Nephron progenitor cell (in vitro differentiated cells): ENCODE measurements around the gene CACNA2D4.

Source experiments
- DNase-seq: peaks from one replicate; pipeline ENCODE4 v3.0.0; 2021
- H3K27ac Mint-ChIP-seq: 2 replicates; pipeline ENCODE4 v1.8.0; 2021; ENCODE audit warnings: mild to moderate bottlenecking, moderate library complexity, mixed read lengths
- H3K27me3 Mint-ChIP-seq: 2 replicates; pipeline ENCODE4 v1.8.0; 2021; ENCODE audit warnings: mild to moderate bottlenecking, low read depth, mixed read lengths; ENCODE audit not compliant: poor library complexity
- H3K36me3 Mint-ChIP-seq: 2 replicates; pipeline ENCODE4 v1.8.0; 2021; ENCODE audit warnings: low read depth, mixed read lengths
- H3K4me1 Mint-ChIP-seq: 2 replicates; pipeline ENCODE4 v1.8.0; 2021; ENCODE audit warnings: mixed read lengths
- H3K4me3 Mint-ChIP-seq: 2 replicates; pipeline ENCODE4 v1.8.0; 2021; ENCODE audit warnings: mild to moderate bottlenecking, moderate library complexity, mixed read lengths
- H3K9me3 Mint-ChIP-seq: 2 replicates; pipeline ENCODE4 v1.8.0; 2021; ENCODE audit warnings: mild to moderate bottlenecking, moderate library complexity, mixed read lengths
- CTCF ChIP-seq: fragments of 200-600 bp; sonication (generic); IDR thresholded peaks from 2 replicates; pipeline ENCODE4 v1.5.0; 2021; ENCODE audit warnings: antibody characterized with exemption

The CACNA2D4 gene

GRCh38 chr12:1877169-1877878 lies 41.1 kb downstream of the CACNA2D4 start:
- no peak for TF ChIP-seq CTCF
- Mint-ChIP-seq H3K4me3 (no peak overlapping the region), H3K4me1 (peaks cover 54% of the 10 kb centered on the region), H3K27me3 (peaks cover 27% of the 10 kb centered on the region), H3K9me3 (no peaks in the 10 kb centered on the region), H3K27ac (no peak overlapping the region), H3K36me3 (no peaks in the 10 kb centered on the region)
- no peak for DNase-seq

- Mint-ChIP-seq H3K36me3 (no peaks in the 10 kb centered on the region), H3K27me3 (peaks cover 32% of the 10 kb centered on the region), H3K4me1 (peaks cover 65% of the 10 kb centered on the region), H3K4me3 (no peak overlapping the region), H3K9me3 (no peaks in the 10 kb centered on the region), H3K27ac (no peak overlapping the region)
- no peak for DNase-seq
- TF ChIP-seq CTCF, result no peak
Observed at GRCh38 chr12:1876086-1876485, 42.4 kb downstream of the CACNA2D4 start.

- no peak for DNase-seq
Observed at GRCh38 chr12:1875608-1876007, 42.8 kb downstream of the CACNA2D4 start.

GRCh38 chr12:1873531-1874510 lies 44.6 kb downstream of the CACNA2D4 start:
- Mint-ChIP-seq H3K36me3 (no peaks in the 10 kb centered on the region), H3K4me1 (peaks cover 74% of the 10 kb centered on the region), H3K9me3 (peaks cover 8% of the 10 kb centered on the region), H3K27me3 (peaks cover 43% of the 10 kb centered on the region), H3K27ac (no peak overlapping the region), H3K4me3 (no peak overlapping the region)
- no peak for TF ChIP-seq CTCF
- no peak for DNase-seq

More at GRCh38 chr12:1875608-1876007, 42.8 kb downstream of the CACNA2D4 start:
- Mint-ChIP-seq H3K36me3 (no peaks in the 10 kb centered on the region), H3K27me3 (peaks cover 34% of the 10 kb centered on the region), H3K4me1 (peaks cover 70% of the 10 kb centered on the region), H3K9me3 (no peaks in the 10 kb centered on the region), H3K4me3 (no peak overlapping the region), H3K27ac (no peak overlapping the region)
- TF ChIP-seq CTCF, result no peak

GRCh38 chr12:1872448-1872847 lies 46.0 kb downstream of the CACNA2D4 start:
- Mint-ChIP-seq H3K9me3 (peaks cover 17% of the 10 kb centered on the region), H3K4me3 (no peak overlapping the region), H3K4me1 (peaks cover 65% of the 10 kb centered on the region), H3K36me3 (peaks cover 4% of the 10 kb centered on the region), H3K27ac (no peak overlapping the region), H3K27me3 (peaks cover 44% of the 10 kb centered on the region)
- no peak for TF ChIP-seq CTCF
- DNase-seq, result no peak
